Karpas-422 (cell line): Measurements from ENCODE around the gene EPAS1. TPM values are rescaled to one million over a fixed set of nuclear protein-coding genes. Genes with fewer than 3 reads are reported as not detected.

Source experiments
- DNase-seq: peaks from one replicate; pipeline ENCODE4 v3.0.0-alpha.2; 2015
- H2AFZ ChIP-seq: fragments of 200-600 bp; sonication (generic); 2 replicates; pipeline ENCODE4 v1.6.1; 2014; ENCODE audit warnings: antibody characterized with exemption, low read length, mixed read lengths
- H3K27ac ChIP-seq: fragments of 200-600 bp; sonication (generic); 2 replicates; pipeline ENCODE4 v1.5.1; 2014; ENCODE audit warnings: mild to moderate bottlenecking, low read length, moderate library complexity
- H3K27me3 ChIP-seq: fragments of 200-600 bp; sonication (generic); 2 replicates; pipeline ENCODE4 v1.6.1; 2014; ENCODE audit warnings: low read length, mixed read lengths
- H3K36me3 ChIP-seq: fragments of 200-600 bp; sonication (generic); 2 replicates; pipeline ENCODE4 v1.6.1; 2014; ENCODE audit warnings: low read length, mixed read lengths; ENCODE audit not compliant: insufficient read depth
- H3K4me1 ChIP-seq: fragments of 200-600 bp; sonication (generic); 2 replicates; pipeline ENCODE4 v1.6.1; 2014; ENCODE audit warnings: mild to moderate bottlenecking, low read length, mixed read lengths
- H3K4me2 ChIP-seq: fragments of 200-600 bp; sonication (generic); 2 replicates; pipeline ENCODE4 v1.6.1; 2014; ENCODE audit warnings: low read length, low read depth, mild to moderate bottlenecking; ENCODE audit not compliant: poor library complexity, severe bottlenecking
- H3K4me3 ChIP-seq: fragments of 200-600 bp; sonication (generic); 2 replicates; pipeline ENCODE4 v1.5.1; 2014; ENCODE audit warnings: mild to moderate bottlenecking, antibody characterized with exemption, low read length, mixed read lengths
- H3K79me2 ChIP-seq: fragments of 200-600 bp; sonication (generic); 2 replicates; pipeline ENCODE4 v1.6.1; 2014; ENCODE audit warnings: mild to moderate bottlenecking, low read length, mixed read lengths
- H3K9ac ChIP-seq: fragments of 200-600 bp; sonication (generic); 2 replicates; pipeline ENCODE4 v1.6.0; 2014; ENCODE audit warnings: low read length
- H3K9me2 ChIP-seq: fragments of 200-600 bp; sonication (generic), shearing (Covaris generic); replicated peaks from 2 replicates; pipeline ENCODE4 v1.6.0; 2014; ENCODE audit warnings: mild to moderate bottlenecking, low read length, moderate library complexity; ENCODE audit not compliant: insufficient read depth
- H3K9me3 ChIP-seq: fragments of 300-700, 200-600 bp; sonication (generic); 2 replicates; pipeline ENCODE4 v1.6.1; 2014; ENCODE audit warnings: low read length, mixed read lengths
- H4K20me1 ChIP-seq: fragments of 200-600 bp; sonication (generic); 2 replicates; pipeline ENCODE4 v1.6.1; 2014; ENCODE audit warnings: mild to moderate bottlenecking, antibody characterized with exemption, low read length, low read depth; ENCODE audit not compliant: insufficient read depth
- small RNA-seq: library from RNA; depleted of rRNA; stranded (forward); fragments of <200 nt; gene quantifications from one replicate; pipeline ENCODE3, GENCODE V24; 2014
- total RNA-seq: library from RNA; depleted of rRNA; stranded (reverse); fragments of >200 nt; shearing (Covaris generic); gene quantifications from 2 replicates; pipeline ENCODE4 v1.2.3, GENCODE V29; 2014; ENCODE audit warnings: low replicate concordance; rRNA removed

Gene EPAS1
- total RNA-seq, 1 experiment from 2014 or later = not detected

DNA sequence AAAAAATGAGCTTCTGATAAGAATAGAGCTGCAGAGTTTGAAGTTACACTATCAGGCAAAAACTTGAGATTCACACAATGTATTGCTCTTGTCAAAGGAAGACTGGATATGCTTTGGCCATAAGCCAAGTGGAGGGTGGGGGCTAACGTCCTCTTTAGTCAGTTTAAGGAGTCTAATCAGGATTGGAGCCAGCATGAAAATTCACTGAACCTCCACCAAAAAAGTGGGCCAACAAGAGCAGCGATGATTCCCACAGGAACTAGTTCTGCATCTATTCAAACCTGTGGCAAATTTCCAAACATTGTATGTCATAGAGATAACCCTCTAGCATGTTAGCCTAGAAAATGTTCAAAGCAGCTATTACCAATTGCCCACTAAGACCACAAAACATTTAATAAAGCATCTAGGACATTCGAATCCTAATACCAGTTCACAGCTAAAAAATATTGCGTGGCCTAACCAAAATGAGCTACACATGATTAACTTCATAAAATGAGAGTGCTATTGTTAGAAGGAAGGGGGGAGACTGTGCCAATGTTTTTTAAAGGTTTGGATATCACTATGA, 138.7 kb downstream of the EPAS1 start:
- H3K79me2 ChIP-seq = no peaks in the 10 kb centered on the region
- peaks cover 5% of the 10 kb centered on the region; the same call in 1 of the 2 replicates for H3K4me1 ChIP-seq
- H3K4me2 ChIP-seq = no peak overlapping the region
- no peaks in the 10 kb centered on the region for H3K36me3 ChIP-seq
- no peak overlapping the region for H3K9ac ChIP-seq
- H3K4me3 ChIP-seq = no peak overlapping the region
- DNase-seq = no peak
- no peak overlapping the region for H3K27ac ChIP-seq
- no peaks in the 10 kb centered on the region for H3K27me3 ChIP-seq
- no peaks in the 10 kb centered on the region for H3K9me3 ChIP-seq
- no peak overlapping the region for H2AFZ ChIP-seq
- no peaks in the 10 kb centered on the region for H4K20me1 ChIP-seq
- no peaks in the 10 kb centered on the region for H3K9me2 ChIP-seq

Small RNA genes within 50 kb of the gene (small RNA-seq; reads per million reads assigned to genes)
- gene RF00017 = not detected

Other genes with a start within 250 kb of the EPAS1 start
- not detected in 2 replicates for gene TMEM247, start 182.2 kb downstream of the EPAS1 start, total RNA-seq
- gene RHOQ, start 245.1 kb downstream of the EPAS1 start, total RNA-seq = 13.9 and 15.8 TPM in 2 replicates
- 1.8 and 2.5 TPM in 2 replicates for gene ATP6V1E2, start 245.2 kb downstream of the EPAS1 start, total RNA-seq